ENCODE measurements around the gene TGM3. TPM values are rescaled to one million over a fixed set of nuclear protein-coding genes. Genes with fewer than 3 reads are reported as not detected.

Gene TGM3
- total RNA-seq, 2 donors from 2014 or later: 0.27 to 0.82 TPM

DNA sequence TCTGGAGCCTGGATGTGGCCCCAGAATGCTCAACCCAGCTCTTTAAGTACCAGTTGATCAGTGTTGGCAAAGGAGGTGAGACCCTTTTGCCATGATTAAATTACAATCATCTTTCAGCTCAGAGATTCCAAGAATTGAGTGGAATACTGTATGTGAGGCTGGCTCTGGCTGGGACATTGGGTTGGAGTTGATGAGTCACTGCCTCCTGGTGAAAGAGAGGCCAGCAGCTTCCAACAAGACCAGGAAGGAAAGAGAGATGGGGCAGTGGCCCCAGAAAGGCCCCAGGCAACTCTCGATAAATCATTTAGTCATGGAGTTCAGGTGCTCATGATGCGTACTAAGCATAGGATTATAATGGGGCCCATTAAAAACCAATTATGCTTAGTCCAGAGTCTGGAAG, 87.0 kb downstream of the TGM3 start:
- no peak overlapping the region for H3K9ac ChIP-seq (ENCODE audit: low read depth in 2 of 2, low read length in 2 of 2)
- H3K27me3 ChIP-seq: no peaks in the 10 kb centered on the region

DNA sequence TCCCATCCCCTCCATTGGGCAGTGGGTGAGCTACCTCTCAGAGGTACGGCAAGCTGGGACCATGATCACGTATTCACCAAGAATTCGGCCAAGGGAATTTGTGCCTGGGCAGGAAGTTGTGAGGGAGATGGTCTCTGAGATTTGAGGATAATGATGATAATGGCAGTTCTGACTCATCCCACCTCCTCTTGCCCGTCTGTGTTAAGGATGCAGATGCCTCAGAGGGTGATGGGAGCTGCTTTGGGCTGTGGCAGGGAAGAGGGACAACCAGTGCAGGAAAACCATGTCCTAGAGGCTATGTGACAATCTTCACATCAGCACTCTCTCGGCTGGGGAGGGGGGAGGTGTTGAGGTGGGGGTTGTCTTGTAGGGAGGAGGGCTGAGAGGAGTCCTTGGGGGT, 89.2 kb downstream of the TGM3 start:
- intact Hi-C loops (cut with DNase I): no loop called here
- H3K9ac ChIP-seq (ENCODE audit: low read depth in 2 of 2, low read length in 2 of 2): no peak overlapping the region
- H3K4me3 ChIP-seq: no peak overlapping the region
- no peak for DNase-seq
- no peaks in the 10 kb centered on the region for H3K9me3 ChIP-seq
- H3K27me3 ChIP-seq: no peaks in the 10 kb centered on the region
- H3K4me1 ChIP-seq: no peaks in the 10 kb centered on the region
- no peak overlapping the region for H3K27ac ChIP-seq
- TF ChIP-seq, protein P1, sequence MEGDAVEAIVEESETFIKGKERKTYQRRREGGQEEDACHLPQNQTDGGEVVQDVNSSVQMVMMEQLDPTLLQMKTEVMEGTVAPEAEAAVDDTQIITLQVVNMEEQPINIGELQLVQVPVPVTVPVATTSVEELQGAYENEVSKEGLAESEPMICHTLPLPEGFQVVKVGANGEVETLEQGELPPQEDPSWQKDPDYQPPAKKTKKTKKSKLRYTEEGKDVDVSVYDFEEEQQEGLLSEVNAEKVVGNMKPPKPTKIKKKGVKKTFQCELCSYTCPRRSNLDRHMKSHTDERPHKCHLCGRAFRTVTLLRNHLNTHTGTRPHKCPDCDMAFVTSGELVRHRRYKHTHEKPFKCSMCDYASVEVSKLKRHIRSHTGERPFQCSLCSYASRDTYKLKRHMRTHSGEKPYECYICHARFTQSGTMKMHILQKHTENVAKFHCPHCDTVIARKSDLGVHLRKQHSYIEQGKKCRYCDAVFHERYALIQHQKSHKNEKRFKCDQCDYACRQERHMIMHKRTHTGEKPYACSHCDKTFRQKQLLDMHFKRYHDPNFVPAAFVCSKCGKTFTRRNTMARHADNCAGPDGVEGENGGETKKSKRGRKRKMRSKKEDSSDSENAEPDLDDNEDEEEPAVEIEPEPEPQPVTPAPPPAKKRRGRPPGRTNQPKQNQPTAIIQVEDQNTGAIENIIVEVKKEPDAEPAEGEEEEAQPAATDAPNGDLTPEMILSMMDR (IDR thresholded peaks at IDR 0.05): no peak
- no peaks in the 10 kb centered on the region for H3K36me3 ChIP-seq

More for the DNA sequence above, 87.0 kb downstream of the TGM3 start:
- no peak overlapping the region for H3K27ac ChIP-seq
- intact Hi-C loops (cut with DNase I): no loop called here
- H3K4me3 ChIP-seq: no peak overlapping the region
- H3K36me3 ChIP-seq: no peaks in the 10 kb centered on the region
- DNase-seq: no peak
- no peaks in the 10 kb centered on the region for H3K9me3 ChIP-seq
- TF ChIP-seq, protein P1 (IDR thresholded peaks at IDR 0.05): no peak
- H3K4me1 ChIP-seq: no peaks in the 10 kb centered on the region

DNA sequence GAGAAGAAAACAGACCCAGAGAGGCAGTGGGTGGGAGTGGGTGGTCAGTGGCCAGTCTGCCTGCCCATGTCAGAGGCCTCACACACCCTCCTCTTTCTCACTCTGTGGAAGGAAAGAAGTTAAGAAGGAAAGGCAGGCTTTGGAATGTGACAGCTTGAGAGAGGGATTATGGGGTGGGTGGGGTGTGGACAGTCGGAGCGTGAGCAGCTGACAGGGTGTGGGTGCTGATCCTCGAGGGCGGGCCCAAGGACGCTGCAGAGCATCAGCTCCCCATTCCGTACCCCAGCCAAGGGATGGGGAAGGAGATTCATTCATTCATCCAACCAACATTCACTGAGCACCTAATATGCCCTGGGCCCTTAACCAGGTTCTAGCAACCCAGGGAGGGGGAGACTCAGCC, 89.7 kb downstream of the TGM3 start:
- no peaks in the 10 kb centered on the region for H3K9me3 ChIP-seq
- no peaks in the 10 kb centered on the region for H3K4me1 ChIP-seq
- no peak overlapping the region for H3K4me3 ChIP-seq
- no peak overlapping the region for H3K9ac ChIP-seq (ENCODE audit: low read depth in 2 of 2, low read length in 2 of 2)
- H3K27ac ChIP-seq: no peak overlapping the region
- intact Hi-C loops (cut with DNase I): no loop called here
- TF ChIP-seq, protein P1 (IDR thresholded peaks at IDR 0.05): no peak
- no peaks in the 10 kb centered on the region for H3K27me3 ChIP-seq
- no peaks in the 10 kb centered on the region for H3K36me3 ChIP-seq
- DNase-seq: no peak

DNA sequence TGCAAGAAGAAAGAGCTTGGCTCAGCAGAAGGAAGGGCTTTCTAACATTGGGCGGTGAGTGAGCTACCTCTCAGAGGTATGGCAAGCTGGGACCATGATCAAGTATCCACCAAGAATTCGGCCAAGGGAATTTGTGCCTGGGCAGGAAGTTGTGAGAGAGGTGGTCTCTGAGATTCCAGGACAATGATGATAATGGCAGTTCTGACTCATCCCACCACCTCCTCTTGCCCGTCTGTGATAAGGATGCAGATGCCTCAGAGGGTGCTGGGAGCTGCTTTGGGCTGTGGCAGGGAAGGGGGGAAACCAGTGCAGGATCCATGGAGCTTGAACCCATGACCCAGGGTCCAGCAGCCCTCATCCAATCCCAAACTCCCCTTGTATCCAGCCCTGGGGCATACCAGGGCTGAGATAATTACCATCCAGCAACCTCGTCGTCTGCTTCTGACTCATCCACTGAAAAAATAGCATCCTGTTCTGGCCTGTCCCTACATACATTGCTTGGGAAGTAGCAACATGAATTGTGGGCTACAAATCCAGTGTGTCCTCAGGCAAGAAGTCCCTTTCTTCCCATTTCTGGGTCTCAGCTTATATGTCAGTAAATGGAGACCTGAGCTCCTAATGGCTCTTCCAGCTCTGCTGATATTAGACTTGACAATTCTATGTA, 90.8 kb downstream of the TGM3 start:
- Histone ChIP-seq H3K27ac (no peak overlapping the region), H3K36me3 (no peaks in the 10 kb centered on the region), H3K9me3 (no peaks in the 10 kb centered on the region), H3K4me1 (no peaks in the 10 kb centered on the region), H3K27me3 (no peaks in the 10 kb centered on the region), H3K4me3 (no peak overlapping the region), H3K9ac (ENCODE audit: low read depth in 2 of 2, low read length in 2 of 2) (no peak overlapping the region)
- intact Hi-C loops (cut with DNase I): no loop called here
- TF ChIP-seq, protein P1 (IDR thresholded peaks at IDR 0.05): no peak
- no peak for DNase-seq

GRCh38 chr20:2387180-2387577, 91.4 kb downstream of the TGM3 start:
- H3K27ac ChIP-seq: no peak overlapping the region
- peak; percentile 43 for DNase-seq
- H3K4me3 ChIP-seq: no peak overlapping the region
- no peaks in the 10 kb centered on the region for H3K9me3 ChIP-seq
- intact Hi-C loops (cut with DNase I): no loop called here
- H3K9ac ChIP-seq (ENCODE audit: low read depth in 2 of 2, low read length in 2 of 2): no peak overlapping the region
- TF ChIP-seq, protein P1 (IDR thresholded peaks at IDR 0.05): peak; percentile 28
- no peaks in the 10 kb centered on the region for H3K4me1 ChIP-seq
- no peaks in the 10 kb centered on the region for H3K36me3 ChIP-seq
- no peaks in the 10 kb centered on the region for H3K27me3 ChIP-seq
